LHCN-M2 (cell line): ENCODE results near the gene ZNF75A. TPM values are rescaled to one million over a fixed set of nuclear protein-coding genes. Genes with fewer than 3 reads are reported as not detected.

Experiments
- DNase-seq: peaks from one replicate; pipeline ENCODE4 v3.0.0-alpha.2; 2012; ENCODE audit warnings: low read depth
- total RNA-seq: library from RNA; depleted of rRNA; stranded (reverse); fragments of >200 nt; gene quantifications from 2 replicates; pipeline ENCODE4 v1.2.3, GENCODE V29; 2014; rRNA removed

Gene ZNF75A
- total RNA-seq, 1 experiment from 2014 or later, result 15.8 TPM

GRCh38 chr16:3364774-3365427 is 59.6 kb downstream of the ZNF75A start:
- DNase-seq, result peak; percentile 89

Other genes starting within 250 kb of the ZNF75A start
- gene IL32, start 239.9 kb upstream of the ZNF75A start, total RNA-seq, result 9.6 and 12.3 TPM in 2 replicates
- not detected in 2 replicates for gene ZSCAN10, start 206.2 kb upstream of the ZNF75A start, total RNA-seq
- 17.0 and 19.2 TPM in 2 replicates for gene ZNF205, start 192.9 kb upstream of the ZNF75A start, total RNA-seq
- gene ZNF213, start 170.5 kb upstream of the ZNF75A start, total RNA-seq, result 4.6 and 4.7 TPM in 2 replicates
- not detected in 2 replicates for gene OR1F1, start 117.3 kb upstream of the ZNF75A start, total RNA-seq
- gene ZNF200, start 70.3 kb upstream of the ZNF75A start, total RNA-seq, result 10.4 and 11.9 TPM in 2 replicates
- gene MEFV, start 48.9 kb upstream of the ZNF75A start, total RNA-seq, result 0.06 TPM in 1 of 2 replicates, not detected in the other
- 35.5 and 43.5 TPM in 2 replicates for gene ZNF263, start 22.0 kb upstream of the ZNF75A start, total RNA-seq
- gene TIGD7, start 67 bp upstream of the ZNF75A start, total RNA-seq, result 2.3 and 3.9 TPM in 2 replicates
- gene OR2C1, start 50.4 kb downstream of the ZNF75A start, total RNA-seq, result 0.17 TPM in 1 of 2 replicates, not detected in the other
- 9.4 and 14.5 TPM in 2 replicates for gene ZSCAN32, start 95.5 kb downstream of the ZNF75A start, total RNA-seq
- gene ZNF174, start 95.7 kb downstream of the ZNF75A start, total RNA-seq, result 10.7 and 13.4 TPM in 2 replicates
- gene ZNF597, start 138.0 kb downstream of the ZNF75A start, total RNA-seq, result 1.9 TPM in 2 replicates
- 10.5 and 50.2 TPM in 2 replicates for gene NAA60, start 138.2 kb downstream of the ZNF75A start, total RNA-seq
- gene C16orf90, start 190.0 kb downstream of the ZNF75A start, total RNA-seq, result not detected in 2 replicates
- 17.8 and 18.8 TPM in 2 replicates for gene CLUAP1, start 195.5 kb downstream of the ZNF75A start, total RNA-seq